Neuronal stem cell (in vitro differentiated cells): ENCODE data around the gene TCHH.
A peak's percentile ranks its signal among the peaks of the same experiment; 100 is the strongest.

ENCODE experiments used
- DNase-seq: peaks from one replicate; pipeline ENCODE4 v3.0.0-alpha.2; 2013; ENCODE audit warnings: low spot score
- H2AFZ ChIP-seq: one replicate; pipeline ENCODE4 v1.6.1; 2013; ENCODE audit warnings: mild to moderate bottlenecking, low read length, inconsistent platforms
- H2AK5ac ChIP-seq: 2 replicates; pipeline ENCODE4 v1.6.1; 2013; ENCODE audit warnings: low read depth, mild to moderate bottlenecking, inconsistent platforms, low read length, moderate library complexity, mixed read lengths
- H2BK120ac ChIP-seq: 2 replicates; pipeline ENCODE4 v1.6.1; 2013; ENCODE audit warnings: low read depth, mild to moderate bottlenecking, inconsistent platforms, low read length, moderate library complexity, mixed read lengths
- H2BK12ac ChIP-seq: one replicate; pipeline ENCODE4 v1.6.1; 2013; ENCODE audit warnings: low read length, inconsistent platforms
- H2BK15ac ChIP-seq: 2 replicates; pipeline ENCODE4 v1.6.1; 2013; ENCODE audit warnings: mild to moderate bottlenecking, low read length, inconsistent platforms, mixed read lengths
- H2BK5ac ChIP-seq: one replicate; pipeline ENCODE4 v1.6.1; 2013; ENCODE audit warnings: inconsistent platforms, mild to moderate bottlenecking, low read length, moderate library complexity
- H3K14ac ChIP-seq: one replicate; pipeline ENCODE4 v1.6.1; 2013; ENCODE audit warnings: low read length, inconsistent platforms
- H3K18ac ChIP-seq: 2 replicates; pipeline ENCODE4 v1.6.1; 2013; ENCODE audit warnings: low read length, inconsistent platforms
- H3K23ac ChIP-seq: 2 replicates; pipeline ENCODE4 v1.6.1; 2013; ENCODE audit warnings: low read depth, mild to moderate bottlenecking, mixed read lengths, low read length, inconsistent platforms; ENCODE audit not compliant: poor library complexity
- H3K27ac ChIP-seq: replicated peaks from 3 replicates; pipeline ENCODE4 v1.5.1; 2013; ENCODE audit warnings: low read length, inconsistent platforms
- H3K27me3 ChIP-seq, 3 experiments: 2 replicates each; pipeline ENCODE4 v1.6.1; 2013; ENCODE audit warnings: low read length in 3 of 3, mild to moderate bottlenecking in 2 of 3, inconsistent platforms in 1 of 3, low read depth in 1 of 3, mixed read lengths in 1 of 3, moderate library complexity in 1 of 3; ENCODE audit not compliant: control insufficient read depth in 3 of 3, insufficient read depth in 3 of 3
- H3K36me3 ChIP-seq, 2 donors: replicated peaks in 1 of 2; 2 replicates each; pipeline ENCODE4 v1.6.1; 2013; ENCODE audit warnings: low read length in 2 of 2; ENCODE audit not compliant: control insufficient read depth in 2 of 2, insufficient read depth in 2 of 2
- H3K4ac ChIP-seq: 2 replicates; pipeline ENCODE4 v1.6.1; 2013; ENCODE audit warnings: inconsistent platforms, mild to moderate bottlenecking, low read length, moderate library complexity
- H3K4me1 ChIP-seq, 2 donors: 1 replicate in 1 of 2; 2 replicates in 1 of 2; pipeline ENCODE4 v1.6.1; 2013; ENCODE audit warnings: low read length in 2 of 2, low read depth in 1 of 2; ENCODE audit not compliant: control insufficient read depth in 2 of 2, insufficient read depth in 1 of 2
- H3K4me2 ChIP-seq: one replicate; pipeline ENCODE4 v1.6.1; 2013; ENCODE audit warnings: mild to moderate bottlenecking, low read length, inconsistent platforms; ENCODE audit not compliant: insufficient read depth, poor library complexity, severe bottlenecking
- H3K4me3 ChIP-seq, 2 donors: 2 replicates each; pipeline ENCODE4 v1.5.1; 2013; ENCODE audit warnings: low read length in 2 of 2, mild to moderate bottlenecking in 2 of 2, inconsistent platforms in 1 of 2, moderate library complexity in 1 of 2
- H3K79me1 ChIP-seq: one replicate; pipeline ENCODE4 v1.6.1; 2013; ENCODE audit warnings: low read depth, mild to moderate bottlenecking, inconsistent platforms, low read length, moderate library complexity
- H3K9ac ChIP-seq: one replicate; pipeline ENCODE4 v1.6.1; 2013; ENCODE audit warnings: mild to moderate bottlenecking, low read depth, low read length, inconsistent platforms; ENCODE audit not compliant: poor library complexity
- H3K9me3 ChIP-seq, 2 donors: replicated peaks in 1 of 2; 2 replicates each; pipeline versions ENCODE3 to v1.6.1; 2013; ENCODE audit warnings: low read length in 2 of 2, mild to moderate bottlenecking in 2 of 2, inconsistent platforms in 1 of 2, low read depth in 1 of 2, mixed read lengths in 1 of 2, moderate library complexity in 1 of 2; ENCODE audit not compliant: control insufficient read depth in 2 of 2, insufficient read depth in 1 of 2
- H4K8ac ChIP-seq: one replicate; pipeline ENCODE4 v1.6.1; 2013; ENCODE audit warnings: low read depth, mild to moderate bottlenecking, inconsistent platforms, low read length, moderate library complexity
- H4K91ac ChIP-seq: one replicate; pipeline ENCODE4 v1.6.1; 2013; ENCODE audit warnings: low read length, low read depth, mild to moderate bottlenecking, inconsistent platforms; ENCODE audit not compliant: poor library complexity
- WGBS, 2 donors: extraction: QIAGEN DNeasy Blood & Tissue Kit; methylation state at CpG; one replicate each; pipeline ENCODE4 v1.1.7; 2013; ENCODE audit warnings: missing lambda C conversion rate in 2 of 2, mixed read lengths in 1 of 2; ENCODE audit not compliant: insufficient read length in 2 of 2, insufficient replicate concordance in 1 of 2; ENCODE audit errors: extremely low coverage in 2 of 2; 5-methylcytosine and 5-hydroxymethylcytosine counted together

The TCHH gene

GRCh38 chr1:152143150-152143887, 28.1 kb upstream of the TCHH start:
- H2BK5ac ChIP-seq, result no peak overlapping the region
- no peak overlapping the region for H3K4me3 ChIP-seq
- H3K9me3 ChIP-seq, result peaks cover 5 to 7% of the 10 kb centered on the region in 2 donors
- no peak overlapping the region for H3K27ac ChIP-seq
- no peaks in the 10 kb centered on the region for H3K27me3 ChIP-seq
- no peak overlapping the region for H3K4ac ChIP-seq
- H3K23ac ChIP-seq, result no peak overlapping the region
- H3K36me3 ChIP-seq, result no peaks in the 10 kb centered on the region
- no peak overlapping the region for H2BK12ac ChIP-seq
- H2BK15ac ChIP-seq, result no peak overlapping the region
- no peak overlapping the region for H2AFZ ChIP-seq
- H4K8ac ChIP-seq, result no peak overlapping the region
- no peaks in the 10 kb centered on the region for H3K4me1 ChIP-seq
- H3K9ac ChIP-seq, result no peak overlapping the region
- H4K91ac ChIP-seq, result no peak overlapping the region
- no peak overlapping the region for H3K4me2 ChIP-seq
- H2AK5ac ChIP-seq, result no peak overlapping the region
- no peak overlapping the region for H2BK120ac ChIP-seq
- H3K18ac ChIP-seq, result no peak overlapping the region
- WGBS, 2 donors, result no CpG with 5 or more reads among the region's 2 CpGs
- no peak for DNase-seq
- no peak overlapping the region for H3K14ac ChIP-seq
- no peaks in the 10 kb centered on the region for H3K79me1 ChIP-seq

- H3K27ac ChIP-seq, result no peak overlapping the region
- no peak overlapping the region for H3K4ac ChIP-seq
- no peak overlapping the region for H2BK12ac ChIP-seq
- no peaks in the 10 kb centered on the region for H3K79me1 ChIP-seq
- no peak overlapping the region for H3K23ac ChIP-seq
- H3K9ac ChIP-seq, result no peak overlapping the region
- H2BK5ac ChIP-seq, result no peak overlapping the region
- H3K4me1 ChIP-seq, result no peaks in the 10 kb centered on the region
- H4K91ac ChIP-seq, result no peak overlapping the region
- no CpG with 5 or more reads among the region's 1 CpG for WGBS, 2 donors
- H2BK120ac ChIP-seq, result no peak overlapping the region
- no peak overlapping the region for H4K8ac ChIP-seq
- no peaks in the 10 kb centered on the region for H3K36me3 ChIP-seq
- peak; percentile 3 for DNase-seq
- no peak overlapping the region for H3K4me3 ChIP-seq
- H2AFZ ChIP-seq, result no peak overlapping the region
- H2BK15ac ChIP-seq, result no peak overlapping the region
- H3K4me2 ChIP-seq, result no peak overlapping the region
- no peaks in the 10 kb centered on the region for H3K27me3 ChIP-seq
- H2AK5ac ChIP-seq, result no peak overlapping the region
- no peak overlapping the region for H3K14ac ChIP-seq
- peaks cover 0 to 2% of the 10 kb centered on the region in 2 donors for H3K9me3 ChIP-seq
- H3K18ac ChIP-seq, result no peak overlapping the region
Observed at GRCh38 chr1:152141971-152142584, 26.8 kb upstream of the TCHH start.

- Histone ChIP-seq H3K23ac (no peak overlapping the region), H4K8ac (no peak overlapping the region), H2AFZ (no peak overlapping the region), H3K18ac (no peak overlapping the region), H3K9me3 (peaks cover 0 to 4% of the 10 kb centered on the region in 2 donors), H3K27me3 (no peaks in the 10 kb centered on the region), H3K4ac (no peak overlapping the region), H3K79me1 (no peaks in the 10 kb centered on the region), H3K36me3 (no peaks in the 10 kb centered on the region), H4K91ac (no peak overlapping the region), H2BK12ac (no peak overlapping the region), H2AK5ac (no peak overlapping the region), H3K9ac (no peak overlapping the region), H2BK120ac (no peak overlapping the region), H3K4me1 (no peaks in the 10 kb centered on the region), H2BK5ac (no peak overlapping the region), H3K4me3 (no peak overlapping the region), H3K14ac (no peak overlapping the region), H2BK15ac (no peak overlapping the region), H3K27ac (no peak overlapping the region), H3K4me2 (no peak overlapping the region)
- no peak for DNase-seq
Observed at GRCh38 chr1:152137215-152137614, 22.0 kb upstream of the TCHH start.

- Histone ChIP-seq H2BK12ac (no peak overlapping the region), H2AFZ (no peak overlapping the region), H2BK120ac (no peak overlapping the region), H2BK5ac (no peak overlapping the region), H3K4me1 (no peaks in the 10 kb centered on the region), H4K8ac (no peak overlapping the region), H3K27ac (no peak overlapping the region), H3K4ac (no peak overlapping the region), H3K4me2 (no peak overlapping the region), H3K9me3 (peaks cover 0 to 7% of the 10 kb centered on the region in 2 donors), H3K79me1 (no peaks in the 10 kb centered on the region), H3K27me3 (peaks cover 0 to 8% (median 0%) of the 10 kb centered on the region in 3 experiments), H3K36me3 (no peaks in the 10 kb centered on the region), H3K14ac (no peak overlapping the region), H3K4me3 (no peak overlapping the region), H2AK5ac (no peak overlapping the region), H2BK15ac (no peak overlapping the region), H3K18ac (no peak overlapping the region), H3K23ac (no peak overlapping the region), H3K9ac (no peak overlapping the region), H4K91ac (no peak overlapping the region)
- no peak for DNase-seq
Observed at GRCh38 chr1:152130186-152130585, 14.9 kb upstream of the TCHH start.
